Vagina (tissue), 2 donors: ENCODE results near the gene MAP3K14. TPM values are rescaled to one million over a fixed set of nuclear protein-coding genes. Genes with fewer than 3 reads are reported as not detected.

ENCODE experiments used
- DNase-seq, 2 donors: peaks; one replicate each; pipeline ENCODE4 v3.0.0-alpha.2; 2017; ENCODE audit errors: extremely low spot score in 2 of 2
- H3K27ac ChIP-seq: fragments of 200-600 bp; sonication (generic); one replicate; pipeline ENCODE4 v1.5.1; 2019
- H3K27me3 ChIP-seq: fragments of 200-600 bp; sonication (generic); one replicate; pipeline ENCODE4 v1.5.1; 2019
- H3K36me3 ChIP-seq, 2 donors: fragments of 200-600 bp; sonication (generic); one replicate each; pipeline ENCODE4 v1.5.1; 2017 to 2019
- H3K4me1 ChIP-seq: fragments of 200-600 bp; sonication (generic); one replicate; pipeline ENCODE4 v1.5.1; 2019
- H3K4me3 ChIP-seq, 2 donors: fragments of 200-600 bp; sonication (generic); 1 replicate in 1 of 2; 2 replicates in 1 of 2; pipeline ENCODE4 v1.5.1; 2016 to 2019
- H3K9me3 ChIP-seq: fragments of 200-600 bp; sonication (generic); one replicate; pipeline ENCODE4 v1.5.1; 2019
- CTCF ChIP-seq, 3 experiments: fragments of 450-650 bp in 2 of 3; fragments of 200-600 bp in 1 of 3; sonication (generic) in 1 of 3; IDR thresholded peaks; one replicate each; pipeline ENCODE4 v1.5.1; 2017 to 2019; ENCODE audit warnings: antibody characterized with exemption in 3 of 3, mild to moderate bottlenecking in 2 of 3, moderate library complexity in 2 of 3
- POLR2A ChIP-seq, 2 donors: fragments of 450-650 bp; IDR thresholded peaks; one replicate each; pipeline ENCODE4 v1.6.1; 2017; ENCODE audit warnings: antibody characterized with exemption in 2 of 2, mild to moderate bottlenecking in 2 of 2, moderate library complexity in 2 of 2
- POLR2AphosphoS5 ChIP-seq, 2 donors: sonication (generic); formaldehyde crosslinking; IDR thresholded peaks; one replicate each; pipeline ENCODE4 v1.9.0; 2017; ENCODE audit warnings: antibody characterized with exemption in 2 of 2, mild to moderate bottlenecking in 2 of 2, low read depth in 1 of 2; ENCODE audit not compliant: insufficient read depth in 1 of 2
- intact Hi-C: fragments of 100-400 bp; cut with DNase I; formaldehyde crosslinking; loops from one replicate; pipeline ENCODE4 v1.15.1; 2023
- total RNA-seq: library from RNA; depleted of rRNA; stranded (reverse); fragments of >200 nt; gene quantifications from one replicate; pipeline ENCODE4 v1.2.3, GENCODE V29; 2016

MAP3K14 gene
- total RNA-seq, 1 donor from 2014 or later, result 9.8 TPM

DNA sequence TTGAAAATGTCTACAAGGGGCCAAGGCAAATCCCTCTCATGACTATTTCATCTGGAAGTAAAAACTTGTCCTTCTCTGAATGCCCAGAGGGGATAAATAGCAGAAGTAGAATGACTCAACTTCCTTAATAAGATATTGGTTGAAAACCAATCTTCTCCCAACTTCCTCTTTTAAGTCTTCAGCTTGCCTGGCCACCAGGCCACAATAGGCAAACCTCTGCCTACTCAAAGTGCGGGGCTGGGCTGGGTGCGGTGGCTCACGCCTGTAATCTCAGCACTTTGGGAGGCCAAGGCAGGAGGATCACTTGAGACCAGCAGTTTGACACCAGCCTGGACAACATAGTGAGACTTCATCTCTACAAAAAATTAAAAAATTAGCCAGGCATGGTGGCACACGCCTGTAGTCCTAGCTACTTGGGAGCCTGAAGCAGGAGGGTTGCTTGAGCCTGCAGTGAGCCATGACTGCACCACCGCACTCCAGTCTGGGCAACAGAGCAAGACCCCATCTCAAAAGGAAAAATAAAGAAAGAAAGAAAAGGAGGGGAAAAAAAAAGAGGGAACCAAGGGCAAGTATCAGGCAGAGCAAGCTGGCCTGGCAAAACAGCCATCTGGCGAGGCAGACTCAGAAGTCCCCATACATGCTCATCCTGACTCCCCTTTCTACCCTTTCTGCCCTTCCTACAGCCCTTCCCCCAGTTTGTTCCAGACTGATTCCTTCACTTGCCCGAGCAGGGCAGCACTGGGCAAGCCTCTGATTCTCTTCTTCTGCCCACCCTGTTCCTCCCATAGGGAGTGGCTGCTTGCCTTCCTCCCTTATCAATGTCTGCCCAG lies 20.6 kb downstream of the MAP3K14 start:
- Histone ChIP-seq H3K27ac (peak overlapping the region; percentile 81), H3K36me3 (no peaks in the 10 kb centered on the region), H3K4me1 (peaks cover 91% of the 10 kb centered on the region), H3K9me3 (no peaks in the 10 kb centered on the region), H3K4me3 (no peak overlapping the region), H3K27me3 (no peaks in the 10 kb centered on the region)
- TF ChIP-seq CTCF (IDR thresholded peaks at IDR 0.05), result no peak
- no peak for TF ChIP-seq POLR2AphosphoS5 (IDR thresholded peaks at IDR 0.05; ENCODE audit: insufficient read depth in 1 of 2, low read depth in 1 of 2)
- TF ChIP-seq POLR2A (IDR thresholded peaks at IDR 0.05), result no peak
- no peak for DNase-seq
- intact Hi-C loops, result no loop called here

DNA sequence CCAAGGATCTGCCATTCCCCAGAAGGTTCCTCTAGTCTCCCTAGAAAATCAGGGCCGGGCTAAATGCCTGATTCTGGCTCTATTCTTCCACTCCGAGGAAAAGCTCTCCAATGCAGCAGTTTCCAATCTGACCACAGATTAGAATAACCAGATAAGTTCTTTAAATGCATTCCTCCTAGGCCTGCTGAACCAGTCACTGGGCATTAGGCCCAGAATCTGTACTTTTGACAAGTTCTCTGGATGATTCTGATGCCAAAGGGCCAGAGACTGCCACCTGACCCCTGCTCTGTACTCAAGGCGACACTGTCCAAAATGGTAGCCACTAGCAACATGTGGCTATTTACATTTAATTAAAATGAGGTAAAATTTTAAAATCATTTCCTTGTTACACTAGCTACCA lies 22.3 kb downstream of the MAP3K14 start:
- H3K27me3 ChIP-seq, result no peaks in the 10 kb centered on the region
- peaks cover 0 to 9% of the 10 kb centered on the region in 2 donors for H3K36me3 ChIP-seq
- intact Hi-C loops, result no loop called here
- no peak for DNase-seq
- TF ChIP-seq POLR2A (IDR thresholded peaks at IDR 0.05) (no peak), POLR2AphosphoS5 (IDR thresholded peaks at IDR 0.05; ENCODE audit: insufficient read depth in 1 of 2, low read depth in 1 of 2) (peak in 1 of 2 donors; percentile 38)
- no peak overlapping the region for H3K4me3 ChIP-seq
- H3K27ac ChIP-seq, result peak overlapping the region; percentile 81
- H3K4me1 ChIP-seq, result peaks cover 100% of the 10 kb centered on the region
- H3K9me3 ChIP-seq, result no peaks in the 10 kb centered on the region

DNA sequence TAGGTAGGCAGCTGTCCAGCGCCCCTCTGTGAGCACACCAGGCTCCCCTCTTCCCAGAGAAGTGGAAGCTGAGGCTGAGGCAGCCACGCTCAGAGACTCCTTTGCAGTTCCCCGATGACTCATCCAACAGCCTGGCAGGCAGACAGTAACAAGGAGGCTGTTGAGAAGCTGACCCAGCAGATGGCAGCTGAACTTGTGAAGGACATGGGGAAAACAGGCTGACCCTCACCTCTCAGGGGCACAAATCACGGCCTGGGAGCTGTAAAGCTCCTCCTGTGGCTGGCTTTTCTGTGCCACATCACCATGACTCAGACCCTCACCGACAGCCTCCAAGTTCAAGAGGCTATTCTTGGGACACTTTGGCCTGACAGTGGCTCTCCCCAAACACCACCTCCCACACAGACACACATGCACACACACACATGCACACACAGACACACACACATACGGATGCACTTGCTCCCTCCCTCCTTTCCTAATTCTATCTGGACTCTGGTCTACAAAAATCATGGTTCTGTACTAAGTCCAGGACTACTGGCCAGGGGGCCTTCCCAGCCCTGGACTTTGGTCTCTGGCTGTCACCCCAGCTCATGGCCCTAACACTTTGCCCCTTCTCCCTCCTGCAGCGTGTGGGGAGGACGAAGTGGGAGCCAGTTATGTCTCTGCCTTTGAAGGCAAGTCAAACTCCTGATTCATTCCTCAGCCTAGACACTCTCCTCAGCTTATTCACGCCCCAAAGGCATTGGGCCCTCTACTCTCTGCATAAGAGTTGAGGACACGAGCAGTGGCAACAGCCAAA lies 23.2 kb downstream of the MAP3K14 start:
- Histone ChIP-seq H3K27ac (peak overlapping the region; percentile 81), H3K36me3 (peaks cover 0 to 16% of the 10 kb centered on the region in 2 donors), H3K4me1 (peaks cover 100% of the 10 kb centered on the region), H3K27me3 (no peaks in the 10 kb centered on the region), H3K4me3 (no peak overlapping the region), H3K9me3 (no peaks in the 10 kb centered on the region)
- TF ChIP-seq CTCF (IDR thresholded peaks at IDR 0.05) (no peak), POLR2AphosphoS5 (IDR thresholded peaks at IDR 0.05; ENCODE audit: insufficient read depth in 1 of 2, low read depth in 1 of 2) (peak; percentile 62 to 77), POLR2A (IDR thresholded peaks at IDR 0.05) (no peak)
- intact Hi-C loops, result no loop called here
- peak in 1 of 2 donors; percentile 97 for DNase-seq

DNA sequence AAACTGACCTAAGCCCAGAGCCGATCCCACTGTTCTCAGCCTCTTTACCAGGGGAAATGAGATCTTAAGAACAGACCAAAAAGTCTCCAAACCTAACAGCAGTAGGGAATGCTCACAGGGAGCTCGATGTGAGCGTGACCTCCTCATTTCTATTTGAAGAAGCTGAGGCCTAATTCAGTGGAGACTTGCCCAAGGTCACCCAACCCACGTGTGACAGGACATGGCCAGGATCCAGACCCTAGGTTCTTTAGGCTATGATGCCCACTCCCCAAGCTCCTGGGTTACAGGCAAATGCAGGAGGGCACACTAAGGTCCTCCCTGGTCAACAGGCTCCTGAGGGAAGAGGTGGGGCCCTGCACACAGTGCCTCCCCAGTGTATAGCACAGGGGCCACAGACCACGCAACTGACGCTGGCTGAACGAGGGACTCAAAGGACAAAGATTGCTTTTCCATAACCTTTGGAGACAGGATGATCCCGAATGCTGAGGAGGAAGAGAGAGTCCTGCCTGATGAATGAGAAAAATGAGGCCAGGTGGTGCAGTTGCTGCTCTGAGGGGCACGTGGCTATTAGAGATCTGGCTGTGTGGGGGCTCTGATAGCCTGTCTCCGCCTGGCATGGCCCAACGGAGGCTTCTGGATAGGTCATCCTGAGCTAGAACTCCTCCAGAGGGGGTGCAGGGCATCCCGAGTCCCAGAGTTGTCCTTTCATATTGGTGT lies 24.0 kb downstream of the MAP3K14 start:
- DNase-seq, result no peak
- peaks cover 0 to 22% of the 10 kb centered on the region in 2 donors for H3K36me3 ChIP-seq
- no peak overlapping the region for H3K4me3 ChIP-seq
- peaks cover 100% of the 10 kb centered on the region for H3K4me1 ChIP-seq
- no peak for TF ChIP-seq POLR2AphosphoS5 (IDR thresholded peaks at IDR 0.05; ENCODE audit: insufficient read depth in 1 of 2, low read depth in 1 of 2)
- TF ChIP-seq CTCF (IDR thresholded peaks at IDR 0.05), result no peak
- TF ChIP-seq POLR2A (IDR thresholded peaks at IDR 0.05), result no peak
- intact Hi-C loops, result no loop called here
- peak overlapping the region; percentile 81 for H3K27ac ChIP-seq
- H3K9me3 ChIP-seq, result no peaks in the 10 kb centered on the region
- H3K27me3 ChIP-seq, result no peaks in the 10 kb centered on the region

- Histone ChIP-seq H3K4me1 (peaks cover 90% of the 10 kb centered on the region), H3K27me3 (no peaks in the 10 kb centered on the region), H3K4me3 (no peak overlapping the region), H3K9me3 (no peaks in the 10 kb centered on the region), H3K36me3 (peaks cover 0 to 36% of the 10 kb centered on the region in 2 donors), H3K27ac (peak overlapping the region; percentile 81)
- intact Hi-C loops, result no loop called here
- TF ChIP-seq CTCF (IDR thresholded peaks at IDR 0.05) (no peak), POLR2AphosphoS5 (IDR thresholded peaks at IDR 0.05; ENCODE audit: insufficient read depth in 1 of 2, low read depth in 1 of 2) (no peak), POLR2A (IDR thresholded peaks at IDR 0.05) (no peak)
- no peak for DNase-seq
Observed at GRCh38 chr17:45291171-45291805, 25.5 kb downstream of the MAP3K14 start.
